Measurements from ENCODE around the gene FMNL2. TPM values are rescaled to one million over a fixed set of nuclear protein-coding genes. Genes with fewer than 3 reads are reported as not detected.

The FMNL2 gene
- total RNA-seq, 1 donor from 2014 or later, result 12.0 TPM

GRCh38 chr2:152483276-152484063, 148.5 kb downstream of the FMNL2 start:
- no peaks in the 10 kb centered on the region for H3K9me3 ChIP-seq
- H3K27ac ChIP-seq, result no peak overlapping the region
- H3K27me3 ChIP-seq, result no peaks in the 10 kb centered on the region
- no peaks in the 10 kb centered on the region for H3K4me1 ChIP-seq
- TF ChIP-seq CTCF (IDR thresholded peaks at IDR 0.05), result no peak
- DNase-seq (ENCODE audit: low spot score in 2 of 2), result no peak
- no peaks in the 10 kb centered on the region for H3K36me3 ChIP-seq
- no peak overlapping the region for H3K4me3 ChIP-seq
- intact Hi-C loops (cut with DNase I), result no loop called here

GRCh38 chr2:152485954-152486736, 151.2 kb downstream of the FMNL2 start:
- no peak overlapping the region for H3K4me3 ChIP-seq
- H3K9me3 ChIP-seq, result no peaks in the 10 kb centered on the region
- intact Hi-C loops (cut with DNase I), result no loop called here
- peaks cover 0 to 10% of the 10 kb centered on the region in 2 donors for H3K4me1 ChIP-seq
- H3K36me3 ChIP-seq, result no peaks in the 10 kb centered on the region
- no peak for DNase-seq (ENCODE audit: low spot score in 2 of 2)
- TF ChIP-seq CTCF (IDR thresholded peaks at IDR 0.05), result no peak
- no peak overlapping the region for H3K27ac ChIP-seq
- no peaks in the 10 kb centered on the region for H3K27me3 ChIP-seq

GRCh38 chr2:152486737-152487400, 151.9 kb downstream of the FMNL2 start:
- Histone ChIP-seq H3K4me1 (peaks cover 0 to 13% of the 10 kb centered on the region in 2 donors), H3K27ac (no peak overlapping the region), H3K27me3 (no peaks in the 10 kb centered on the region), H3K36me3 (no peaks in the 10 kb centered on the region), H3K9me3 (no peaks in the 10 kb centered on the region), H3K4me3 (no peak overlapping the region)
- intact Hi-C loops (cut with DNase I), result no loop called here
- no peak for DNase-seq (ENCODE audit: low spot score in 2 of 2)
- TF ChIP-seq CTCF (IDR thresholded peaks at IDR 0.05), result no peak

GRCh38 chr2:152488075-152488474, 153.1 kb downstream of the FMNL2 start:
- H3K9me3 ChIP-seq, result no peaks in the 10 kb centered on the region
- no peaks in the 10 kb centered on the region for H3K27me3 ChIP-seq
- H3K27ac ChIP-seq, result no peak overlapping the region
- no peak for DNase-seq (ENCODE audit: low spot score in 2 of 2)
- H3K36me3 ChIP-seq, result no peaks in the 10 kb centered on the region
- H3K4me1 ChIP-seq, result peaks cover 0 to 17% of the 10 kb centered on the region in 2 donors
- intact Hi-C loops (cut with DNase I), result no loop called here
- H3K4me3 ChIP-seq, result no peak overlapping the region
- TF ChIP-seq CTCF (IDR thresholded peaks at IDR 0.05), result no peak

- DNase-seq (ENCODE audit: low spot score in 2 of 2), result no peak
- no peaks in the 10 kb centered on the region for H3K9me3 ChIP-seq
- peaks cover 0 to 20% of the 10 kb centered on the region in 2 donors for H3K4me1 ChIP-seq
- H3K27ac ChIP-seq, result no peak overlapping the region
- H3K4me3 ChIP-seq, result no peak overlapping the region
- H3K27me3 ChIP-seq, result no peaks in the 10 kb centered on the region
- H3K36me3 ChIP-seq, result no peaks in the 10 kb centered on the region
- TF ChIP-seq CTCF (IDR thresholded peaks at IDR 0.05), result no peak
- intact Hi-C loops (cut with DNase I), result no loop called here
These were observed 154.4 kb downstream of the FMNL2 start for GRCh38 chr2:152489364-152489763.
